K562 (cell line): Measurements from ENCODE around the gene TGFA. TPM values are rescaled to one million over a fixed set of nuclear protein-coding genes. Genes with fewer than 3 reads are reported as not detected.

Experiments
- ATAC-seq: fragments of 200-7000 bp; cut with Tn5 transposase; 3 replicates; pipeline ENCODE4 v1.9.1; 2020; ENCODE audit warnings: moderate library complexity
- BruUV-seq: library from RNA; stranded (reverse); fragments of 400-500 nt; replicated peaks from 2 replicates; lab custom pipeline; 2021; lab: Mats Ljungman, UMichigan
- CTCF ChIA-PET: fragments of 300-600 bp; formaldehyde crosslinking; extraction: SDS; loops from one replicate; lab custom pipeline; 2021; ENCODE audit warnings: low intra/inter-chr PET ratio; lab: Yijun Ruan, JAX
- POLR2A ChIA-PET: fragments of 300-600, 350-650 bp; sonication (Branson Sonifier 250); formaldehyde crosslinking; extraction: SDS; loops from one replicate; lab custom pipeline; 2021; ENCODE audit warnings: antibody characterized with exemption, inconsistent platforms; lab: Yijun Ruan, JAX
- DNase-seq, 4 experiments: peaks; one replicate each; pipeline versions ENCODE4 v3.0.0 to v3.0.0-alpha.2; 2011 to 2018; ENCODE audit warnings: low spot score in 3 of 4, mixed read lengths in 3 of 4; ENCODE audit errors: extremely low read depth in 1 of 4
- FAIRE-seq: peaks from 2 replicates; lab custom pipeline; 2011; peaks lifted over from hg19 to GRCh38; lab: Jason Lieb, UNC
- H2AFZ ChIP-seq: 2 replicates; pipeline ENCODE4 v1.6.0; 2011; ENCODE audit warnings: low read depth, low read length, control low read depth, inconsistent platforms
- H3K27ac ChIP-seq: fragments of 200-600 bp; 3 replicates; pipeline ENCODE4 v1.8.0; 2011; ENCODE audit warnings: low read depth, mild to moderate bottlenecking, control low read depth, inconsistent platforms, low read length, moderate library complexity, mixed read lengths; ENCODE audit errors: extremely low read depth
- H3K27me3 ChIP-seq, 2 experiments: fragments of 300-600 bp in 1 of 2; 2 replicates in 1 of 2; 3 replicates in 1 of 2; pipeline versions ENCODE4 v1.6.0 to v1.8.0; 2011; ENCODE audit warnings: inconsistent platforms in 2 of 2, low read length in 2 of 2, mild to moderate bottlenecking in 1 of 2, mixed read lengths in 1 of 2, moderate library complexity in 1 of 2; ENCODE audit not compliant: control insufficient read depth in 2 of 2, insufficient read depth in 2 of 2
- H3K36me3 ChIP-seq: fragments of 300-600 bp; 3 replicates; pipeline ENCODE4 v1.8.0; 2011; ENCODE audit warnings: mild to moderate bottlenecking, low read length, inconsistent platforms; ENCODE audit not compliant: control insufficient read depth, insufficient read depth
- H3K4me1 ChIP-seq, 2 experiments: fragments of 200-600 bp in 1 of 2; replicated peaks in 1 of 2; 2 replicates in 1 of 2; 3 replicates in 1 of 2; pipeline versions ENCODE4 v1.5.1 to v1.8.0; 2011; ENCODE audit warnings: inconsistent platforms in 2 of 2, low read length in 2 of 2, mild to moderate bottlenecking in 1 of 2, mixed read lengths in 1 of 2, moderate library complexity in 1 of 2; ENCODE audit not compliant: control insufficient read depth in 2 of 2, insufficient read depth in 2 of 2
- H3K4me2 ChIP-seq: 2 replicates; pipeline ENCODE4 v1.6.1; 2011; ENCODE audit warnings: low read length, control low read depth, inconsistent platforms, mixed read lengths; ENCODE audit not compliant: insufficient read depth
- H3K4me3 ChIP-seq: fragments of 200-600 bp; sonication (generic), shearing (Covaris generic); 2 replicates; pipeline ENCODE4 v1.5.1; 2016; ENCODE audit warnings: control low read depth, inconsistent platforms
- H3K79me2 ChIP-seq: fragments of 200-600 bp; 3 replicates; pipeline ENCODE4 v1.8.0; 2011; ENCODE audit warnings: low read length, inconsistent platforms; ENCODE audit not compliant: control insufficient read depth, insufficient read depth
- H3K9ac ChIP-seq, 2 experiments: 2 replicates each; pipeline versions ENCODE4 v1.6.0 to v1.6.1; 2011; ENCODE audit warnings: low read depth in 2 of 2, low read length in 2 of 2, control low read depth in 1 of 2, inconsistent platforms in 1 of 2, mild to moderate bottlenecking in 1 of 2, mixed read lengths in 1 of 2; ENCODE audit not compliant: insufficient read depth in 1 of 2
- H3K9me1 ChIP-seq: one replicate; pipeline ENCODE4 v1.6.0; 2011; ENCODE audit warnings: inconsistent platforms, mild to moderate bottlenecking, low read length, moderate library complexity; ENCODE audit not compliant: control insufficient read depth, insufficient read depth
- H3K9me3 ChIP-seq: replicated peaks from 2 replicates; pipeline ENCODE4 v1.5.1; 2011; ENCODE audit warnings: low read depth, low read length, inconsistent platforms; ENCODE audit not compliant: control insufficient read depth, insufficient read depth
- H4K20me1 ChIP-seq: replicated peaks from 2 replicates; pipeline ENCODE4 v1.6.1; 2011; ENCODE audit warnings: low read length, inconsistent platforms, mixed read lengths; ENCODE audit not compliant: control insufficient read depth, insufficient read depth
- CC2D1A ChIP-seq: fragments of 450-650 bp; IDR thresholded peaks from 2 replicates; pipeline ENCODE4 v1.6.1; 2017; ENCODE audit warnings: mild to moderate bottlenecking
- CXXC5 ChIP-seq: fragments of 250-450 bp; sonication (Bioruptor Pico); IDR thresholded peaks from 2 replicates; pipeline ENCODE4 v1.8.0; 2022; ENCODE audit warnings: inconsistent platforms, mild to moderate bottlenecking, moderate library complexity
- FOXK2 ChIP-seq, 2 experiments: fragments of 450-650 bp; IDR thresholded peaks in 1 of 2; conservative IDR thresholded peaks in 1 of 2; 2 replicates each; pipeline ENCODE4 v1.6.1; 2016; ENCODE audit warnings: low read depth in 2 of 2, mild to moderate bottlenecking in 1 of 2
- KAT2B ChIP-seq: IDR thresholded peaks from one replicate; pipeline ENCODE4 v1.6.1; 2012; ENCODE audit warnings: low read depth, mild to moderate bottlenecking, control low read depth, inconsistent platforms, low read length, moderate library complexity
- L3MBTL2 ChIP-seq: fragments of 450-650 bp; IDR thresholded peaks from 2 replicates; pipeline ENCODE4 v1.6.1; 2016; ENCODE audit warnings: mild to moderate bottlenecking, moderate library complexity
- PHTF2 ChIP-seq: fragments of 250-450 bp; sonication (Bioruptor Pico); IDR thresholded peaks from 2 replicates; pipeline ENCODE4 v1.5.0; 2021; ENCODE audit warnings: mild to moderate bottlenecking
- SIX5 ChIP-seq, 2 experiments: IDR thresholded peaks; 2 replicates each; pipeline ENCODE4 v1.6.1; 2011; ENCODE audit warnings: low read length in 2 of 2, borderline replicate concordance in 1 of 2, low read depth in 1 of 2, mild to moderate bottlenecking in 1 of 2, moderate library complexity in 1 of 2; ENCODE audit not compliant: insufficient read depth in 1 of 2
- SMARCA5 ChIP-seq: fragments of 450-650 bp; IDR thresholded peaks from 2 replicates; pipeline ENCODE4 v1.6.1; 2016
- TAF9B ChIP-seq: fragments of 450-650 bp; IDR thresholded peaks from 2 replicates; pipeline ENCODE4 v1.6.1; 2018; ENCODE audit warnings: mild to moderate bottlenecking; ENCODE audit not compliant: partially characterized antibody
- ZNF77 ChIP-seq: fragments of 250-450 bp; sonication (Bioruptor Pico); IDR thresholded peaks from 2 replicates; pipeline ENCODE4 v1.5.0; 2020
- WGBS: fragments of 100-300 bp; shearing (Covaris generic); methylation state at CpG from one replicate; pipeline ENCODE4 v1.1.6; 2016; ENCODE audit warnings: low coverage, mixed read lengths; ENCODE audit not compliant: insufficient coverage; ENCODE audit errors: missing lambda C conversion rate; 5-methylcytosine and 5-hydroxymethylcytosine counted together
- in situ Hi-C: fragments of 300-500 bp; cut with MboI; formaldehyde crosslinking; loops from 4 replicates; pipeline ENCODE4 v1.15.0; 2018; ENCODE audit warnings: inconsistent platforms, mixed read lengths
- intact Hi-C: fragments of 100-400 bp; cut with micrococcal nuclease; formaldehyde crosslinking; loops from 2 replicates; pipeline ENCODE4 v1.14.2; 2022
- polyA plus RNA-seq, 8 experiments: library from polyadenylated mRNA; depleted of rRNA in 4 of 8; stranded (reverse) in 5 of 8; unstranded in 3 of 8; fragments of >200 nt; fragmentation: Nextera tagmentation in 2 of 8; fragmentation: Illumina TruSeq in 1 of 8; extraction: Ambion mirVana in 2 of 8; extraction: Trizol in 1 of 8; gene quantifications; 2 replicates each; pipeline versions ENCODE4 v1.2.1 to v1.2.3, GENCODE V29; 2011 to 2014; ENCODE audit warnings: inconsistent platforms in 1 of 8, missing spikeins in 1 of 8
- total RNA-seq, 7 experiments: library from RNA; depleted of rRNA in 6 of 7; stranded (reverse); fragments of >200 nt in 6 of 7; fragmentation: Illumina TruSeq in 2 of 7; extraction: Trizol in 2 of 7; gene quantifications; 2 replicates each; pipeline versions ENCODE4 v1.2.1 to v1.2.3, GENCODE V29; 2011 to 2021; ENCODE audit warnings: low replicate concordance in 1 of 7
- TF ChIP-seq, protein P1 (sequence below): fragments of 450-650 bp; IDR thresholded peaks from 2 replicates; pipeline ENCODE4 v1.6.1; 2018; ENCODE audit not compliant: partially characterized antibody

The TGFA gene
- total and polyA plus RNA-seq, 9 of the 15 experiments (the other 6 are each of a cell fraction or from before 2014, with no cell fraction given): not detected

- intact Hi-C loops (no loop called here), in situ Hi-C loops (no loop called here)
- Histone ChIP-seq H3K36me3 (no peaks in the 10 kb centered on the region), H3K9me1 (no peaks in the 10 kb centered on the region), H3K9ac (no peak overlapping the region), H3K4me2 (no peak overlapping the region), H3K4me1 (no peaks in the 10 kb centered on the region), H2AFZ (no peak overlapping the region), H3K27me3 (peaks cover 7 to 29% of the 10 kb centered on the region in 2 experiments; a peak in 4 of 5 replicates), H4K20me1 (no peaks in the 10 kb centered on the region), H3K4me3 (no peak overlapping the region), H3K27ac (no peak overlapping the region), H3K79me2 (no peaks in the 10 kb centered on the region), H3K9me3 (no peaks in the 10 kb centered on the region)
- 0% methylated on average over 2 of the region's 2 CpGs for WGBS
- BruUV-seq: no TSS peak
- DNase-seq (no peak), ATAC-seq (no peak), FAIRE-seq (no peak)
- POLR2A ChIA-PET: interaction anchor here (0.7 kb wide), 1 partner anchor 22 kb away, joined by 3 read pairs; no protein-coding TSS in a partner anchor
- no peak for TF ChIP-seq PHTF2
- TF ChIP-seq CC2D1A: no peak
- no peak for TF ChIP-seq KAT2B
- no peak for TF ChIP-seq CXXC5
- TF ChIP-seq, protein P1, sequence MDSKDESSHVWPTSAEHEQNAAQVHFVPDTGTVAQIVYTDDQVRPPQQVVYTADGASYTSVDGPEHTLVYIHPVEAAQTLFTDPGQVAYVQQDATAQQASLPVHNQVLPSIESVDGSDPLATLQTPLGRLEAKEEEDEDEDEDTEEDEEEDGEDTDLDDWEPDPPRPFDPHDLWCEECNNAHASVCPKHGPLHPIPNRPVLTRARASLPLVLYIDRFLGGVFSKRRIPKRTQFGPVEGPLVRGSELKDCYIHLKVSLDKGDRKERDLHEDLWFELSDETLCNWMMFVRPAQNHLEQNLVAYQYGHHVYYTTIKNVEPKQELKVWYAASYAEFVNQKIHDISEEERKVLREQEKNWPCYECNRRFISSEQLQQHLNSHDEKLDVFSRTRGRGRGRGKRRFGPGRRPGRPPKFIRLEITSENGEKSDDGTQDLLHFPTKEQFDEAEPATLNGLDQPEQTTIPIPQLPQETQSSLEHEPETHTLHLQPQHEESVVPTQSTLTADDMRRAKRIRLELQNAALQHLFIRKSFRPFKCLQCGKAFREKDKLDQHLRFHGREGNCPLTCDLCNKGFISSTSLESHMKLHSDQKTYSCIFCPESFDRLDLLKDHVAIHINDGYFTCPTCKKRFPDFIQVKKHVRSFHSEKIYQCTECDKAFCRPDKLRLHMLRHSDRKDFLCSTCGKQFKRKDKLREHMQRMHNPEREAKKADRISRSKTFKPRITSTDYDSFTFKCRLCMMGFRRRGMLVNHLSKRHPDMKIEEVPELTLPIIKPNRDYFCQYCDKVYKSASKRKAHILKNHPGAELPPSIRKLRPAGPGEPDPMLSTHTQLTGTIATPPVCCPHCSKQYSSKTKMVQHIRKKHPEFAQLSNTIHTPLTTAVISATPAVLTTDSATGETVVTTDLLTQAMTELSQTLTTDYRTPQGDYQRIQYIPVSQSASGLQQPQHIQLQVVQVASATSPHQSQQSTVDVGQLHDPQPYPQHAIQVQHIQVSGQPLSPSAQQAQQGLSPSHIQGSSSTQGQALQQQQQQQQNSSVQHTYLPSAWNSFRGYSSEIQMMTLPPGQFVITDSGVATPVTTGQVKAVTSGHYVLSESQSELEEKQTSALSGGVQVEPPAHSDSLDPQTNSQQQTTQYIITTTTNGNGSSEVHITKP: no peak
- TF ChIP-seq SIX5 (IDR thresholded peaks at IDR 0.05; ENCODE audit: borderline replicate concordance in 1 of 2, insufficient read depth in 1 of 2, low read depth in 1 of 2, low read length in 2 of 2): no peak
- TF ChIP-seq L3MBTL2: no peak
- no peak for TF ChIP-seq SMARCA5
- TF ChIP-seq TAF9B: no peak
- TF ChIP-seq FOXK2 (conservative IDR thresholded peaks at IDR 0.05 in 1 of 2, IDR thresholded peaks at IDR 0.05 in 1 of 2; ENCODE audit: low read depth in 2 of 2): no peak
- TF ChIP-seq ZNF77 (CRISPR knock-in tag): no peak
- CTCF ChIA-PET: no interaction called here
These were observed 6.4 kb upstream of the TGFA start for GRCh38 chr2:70560040-70560439.
